Activated naive CD4-positive, alpha-beta T cell treated with anti-CD3 and anti-CD28 coated beads, Interleukin-2, amount 50 U/mL, for 72 hours (primary cell): ENCODE results near the gene MMS19. TPM values are rescaled to one million over a fixed set of nuclear protein-coding genes. Genes with fewer than 3 reads are reported as not detected.
"Not testable (repeated sequence)": the region's sequence is repeated elsewhere in the genome, so short reads cannot be mapped to it uniquely, and the experiment has no call there.

Source experiments
- ATAC-seq, 2 donors: fragments of 150-1000 bp; cut with Tn5 transposase; 2 replicates each; pipeline ENCODE4 v1.10.0; 2021; ENCODE audit warnings: mild to moderate bottlenecking in 2 of 2, moderate library complexity in 2 of 2
- DNase-seq, 2 donors: peaks; one replicate each; pipeline ENCODE4 v3.0.0; 2021 to 2022; ENCODE audit warnings: low spot score in 2 of 2
- H3K27ac Mint-ChIP-seq, 2 donors: one replicate each; pipeline ENCODE4 v1.8.0; 2022; ENCODE audit warnings: mild to moderate bottlenecking in 2 of 2, mixed read lengths in 2 of 2
- H3K36me3 Mint-ChIP-seq, 2 donors: one replicate each; pipeline ENCODE4 v1.8.0; 2022; ENCODE audit warnings: mixed read lengths in 2 of 2
- H3K9me3 Mint-ChIP-seq, 2 donors: one replicate each; pipeline ENCODE4 v1.8.0; 2022; ENCODE audit warnings: mixed read lengths in 2 of 2
- total RNA-seq, 2 donors: library from RNA; stranded (reverse); gene quantifications; one replicate each; pipeline ENCODE4 v1.2.3, GENCODE V29; 2022

MMS19 gene
- total RNA-seq, 2 donors from 2014 or later = 74.2 to 125 TPM

- ATAC-seq (no peak), DNase-seq (no peak)
- H3K36me3 Mint-ChIP-seq = peaks cover 45 to 63% of the 10 kb centered on the region in 2 donors
- H3K27ac Mint-ChIP-seq = peak overlapping the region; percentile 96 to 99
- H3K9me3 Mint-ChIP-seq = no peaks in the 10 kb centered on the region
Observed at GRCh38 chr10:97426776-97427570, 71.2 kb downstream of the MMS19 start.

GRCh38 chr10:97425964-97426775 is 72.1 kb downstream of the MMS19 start, which contains the start of gene PGAM1:
Gene PGAM1, plus strand, starts transcription at chr10:97426191. Its CDS starts 117 bp downstream, at chr10:97426308.
- Mint-ChIP-seq H3K27ac (peak within 1 kb of the TSS; percentile 96 to 99), H3K36me3 (peaks cover 40 to 58% of the 10 kb centered on the region in 2 donors), H3K9me3 (no peaks in the 10 kb centered on the region)
- ATAC-seq (peak; percentile 76 to 78), DNase-seq (peak; percentile 97 to 99)

GRCh38 chr10:97423757-97424098 is 74.5 kb downstream of the MMS19 start:
- not testable (repeated sequence) for H3K9me3 Mint-ChIP-seq, ATAC-seq, DNase-seq
- Mint-ChIP-seq H3K27ac (peak overlapping the region; percentile 96), H3K36me3 (peaks cover 32 to 46% of the 10 kb centered on the region in 2 donors)

- Mint-ChIP-seq H3K27ac (peak overlapping the region; percentile 80 to 100), H3K9me3 (peaks cover 0 to 4% of the 10 kb centered on the region in 2 donors), H3K36me3 (peaks cover 7 to 15% of the 10 kb centered on the region in 2 donors)
- DNase-seq (no peak), ATAC-seq (no peak)
Observed at GRCh38 chr10:97416565-97416964, 81.7 kb downstream of the MMS19 start.

- Mint-ChIP-seq H3K9me3 (peaks cover 0 to 4% of the 10 kb centered on the region in 2 donors), H3K36me3 (peaks cover under 1 to 4% of the 10 kb centered on the region in 2 donors), H3K27ac (peak overlapping the region; percentile 89 to 98)
- DNase-seq (peak; percentile 71 to 79), ATAC-seq (peak; percentile 76 to 80)
Observed at GRCh38 chr10:97412891-97413304, 85.3 kb downstream of the MMS19 start.

GRCh38 chr10:97411406-97411805 is 86.8 kb downstream of the MMS19 start:
- H3K27ac Mint-ChIP-seq = no peak overlapping the region

GRCh38 chr10:97408496-97408992 is 89.7 kb downstream of the MMS19 start:
- no peak overlapping the region for H3K27ac Mint-ChIP-seq
- DNase-seq (no peak), ATAC-seq (no peak)
- peaks cover 0 to 4% of the 10 kb centered on the region in 2 donors for H3K9me3 Mint-ChIP-seq
- H3K36me3 Mint-ChIP-seq = peaks cover 0 to 4% of the 10 kb centered on the region in 2 donors

More at GRCh38 chr10:97411406-97411805, 86.8 kb downstream of the MMS19 start:
- Mint-ChIP-seq H3K9me3 (peaks cover 0 to 4% of the 10 kb centered on the region in 2 donors), H3K36me3 (peaks cover 0 to 4% of the 10 kb centered on the region in 2 donors)
- ATAC-seq (no peak), DNase-seq (no peak)

Other genes starting within 250 kb of the MMS19 start
- gene ARHGAP19, start 205.8 kb downstream of the MMS19 start, total RNA-seq = 10 to 100 TPM; 45.4 to 79.5 TPM
- gene FRAT1, start 179.2 kb downstream of the MMS19 start, total RNA-seq = 1 to 10 TPM; 2.7 to 4.0 TPM
- gene FRAT2, start 163.7 kb downstream of the MMS19 start, total RNA-seq = 10 to 100 TPM in 1 of 2 donors, 1 to 10 TPM in 1; 6.9 to 12.5 TPM
- gene RRP12, start 97.1 kb downstream of the MMS19 start, total RNA-seq = 10 to 100 TPM; 41.4 to 43.1 TPM
- gene PGAM1, start 72.2 kb downstream of the MMS19 start, total RNA-seq = 1,000 to 10,000 TPM in 1 of 2 donors, 100 to 1,000 TPM in 1; 610 to 1,410 TPM
- gene EXOSC1, start 52.4 kb downstream of the MMS19 start, total RNA-seq = 10 to 100 TPM; 41.3 to 58.0 TPM
- gene ZDHHC16, start 52.2 kb downstream of the MMS19 start, total RNA-seq = 10 to 100 TPM; 25.4 to 45.0 TPM
- 1 to 10 TPM; 1.9 to 3.5 TPM for gene UBTD1, start 502 bp upstream of the MMS19 start, total RNA-seq
- under 1 TPM; 0.25 to 0.39 TPM for gene ANKRD2, start 74.4 kb upstream of the MMS19 start, total RNA-seq
- not detected for gene HOGA1, start 86.0 kb upstream of the MMS19 start, total RNA-seq
- not detected for gene C10orf62, start 91.3 kb upstream of the MMS19 start, total RNA-seq
- 1 to 10 TPM; 1.1 to 6.0 TPM for gene MORN4, start 135.1 kb upstream of the MMS19 start, total RNA-seq
- gene PI4K2A, start 142.2 kb upstream of the MMS19 start, total RNA-seq = 10 to 100 TPM in 1 of 2 donors, 1 to 10 TPM in 1; 9.7 to 13.6 TPM
- gene AVPI1, start 188.8 kb upstream of the MMS19 start, total RNA-seq = 1 to 10 TPM; 2.2 to 2.8 TPM
- 1 to 10 TPM in 1 of 2 donors, under 1 TPM in 1; 0.57 to 7.1 TPM for gene MARVELD1, start 215.3 kb upstream of the MMS19 start, total RNA-seq
- gene ZFYVE27, start 238.7 kb upstream of the MMS19 start, total RNA-seq = 10 to 100 TPM; 28.0 to 29.3 TPM